Neutrophil (primary cell): ENCODE measurements around the gene RBMS1.
A peak's percentile ranks its signal among the peaks of the same experiment; 100 is the strongest.

Experiments used
- H3K27ac ChIP-seq: fragments of 200-600 bp; sonication (generic); 2 replicates; pipeline ENCODE4 v1.5.1; 2016; ENCODE audit warnings: mild to moderate bottlenecking, moderate library complexity
- H3K27me3 ChIP-seq: fragments of 200-600 bp; sonication (generic); 2 replicates; pipeline ENCODE4 v1.6.0; 2016; ENCODE audit warnings: mild to moderate bottlenecking
- H3K36me3 ChIP-seq: fragments of 200-600 bp; sonication (generic); 2 replicates; pipeline ENCODE4 v1.5.1; 2017
- H3K4me1 ChIP-seq, 2 experiments: fragments of 200-600 bp in 1 of 2; sonication (generic) in 1 of 2; 1 replicate in 1 of 2; 2 replicates in 1 of 2; pipeline versions ENCODE4 v1.5.1 to v1.6.1; 2013 to 2016; ENCODE audit warnings: low read depth in 1 of 2, low read length in 1 of 2, mild to moderate bottlenecking in 1 of 2, moderate library complexity in 1 of 2; ENCODE audit not compliant: control insufficient read depth in 1 of 2, insufficient read depth in 1 of 2
- H3K4me3 ChIP-seq, 2 experiments: fragments of 200-600 bp in 1 of 2; sonication (generic) in 1 of 2; 1 replicate in 1 of 2; 2 replicates in 1 of 2; pipeline ENCODE4 v1.5.1; 2013 to 2016; ENCODE audit warnings: low read depth in 1 of 2, low read length in 1 of 2, mild to moderate bottlenecking in 1 of 2, moderate library complexity in 1 of 2
- H3K9me3 ChIP-seq: fragments of 200-600 bp; sonication (generic); 2 replicates; pipeline ENCODE4 v1.5.1; 2016
- CTCF ChIP-seq: fragments of 200-600 bp; sonication (generic); IDR thresholded peaks from 2 replicates; pipeline ENCODE4 v1.5.1; 2016; ENCODE audit warnings: antibody characterized with exemption

RBMS1 gene

GRCh38 chr2:160387558-160388262, 105.9 kb downstream of the RBMS1 start:
- TF ChIP-seq CTCF = no peak
- Histone ChIP-seq H3K9me3 (no peaks in the 10 kb centered on the region), H3K4me1 (peaks cover 88 to 93% of the 10 kb centered on the region in 2 experiments), H3K36me3 (no peaks in the 10 kb centered on the region), H3K4me3 (peak overlapping the region; percentile 35 to 37), H3K27ac (peak overlapping the region; percentile 89), H3K27me3 (no peaks in the 10 kb centered on the region)

GRCh38 chr2:160384791-160385190, 108.8 kb downstream of the RBMS1 start:
- H3K27ac ChIP-seq = peak overlapping the region; percentile 5

DNA sequence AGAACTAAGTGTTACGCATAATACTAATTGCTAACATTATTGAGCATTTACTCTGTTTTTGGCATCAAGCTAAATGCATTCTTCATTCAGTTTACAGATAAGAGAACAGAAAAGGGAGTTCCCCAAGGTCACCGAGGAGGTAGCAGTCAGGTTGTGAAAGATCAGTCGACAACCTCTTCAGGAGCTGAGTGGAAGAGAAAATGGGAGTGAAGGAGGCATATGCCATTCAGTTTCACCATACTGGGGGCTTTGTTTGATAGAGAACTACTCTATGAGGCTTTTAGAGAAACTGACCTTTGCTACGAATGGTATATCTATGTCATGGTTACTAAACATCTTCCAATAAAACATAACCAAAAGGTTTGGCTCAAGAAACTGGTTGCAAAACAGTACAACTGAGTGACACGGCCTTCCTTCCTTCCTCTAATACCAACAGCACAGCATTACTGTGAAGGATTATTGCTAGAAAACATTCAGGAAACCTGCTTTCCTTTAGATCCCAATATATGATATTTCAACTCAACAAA, 112.1 kb downstream of the RBMS1 start:
- Histone ChIP-seq H3K36me3 (no peaks in the 10 kb centered on the region), H3K9me3 (no peaks in the 10 kb centered on the region), H3K4me3 (peak overlapping the region; percentile 23 to 39), H3K27ac (peak overlapping the region; percentile 79), H3K4me1 (peaks cover 88 to 93% of the 10 kb centered on the region in 2 experiments), H3K27me3 (no peaks in the 10 kb centered on the region)
- TF ChIP-seq CTCF = no peak

More at GRCh38 chr2:160384791-160385190, 108.8 kb downstream of the RBMS1 start:
- Histone ChIP-seq H3K4me3 (no peak overlapping the region), H3K27me3 (no peaks in the 10 kb centered on the region), H3K9me3 (no peaks in the 10 kb centered on the region), H3K4me1 (peaks cover 88 to 93% of the 10 kb centered on the region in 2 experiments), H3K36me3 (no peaks in the 10 kb centered on the region)
- TF ChIP-seq CTCF = no peak

DNA sequence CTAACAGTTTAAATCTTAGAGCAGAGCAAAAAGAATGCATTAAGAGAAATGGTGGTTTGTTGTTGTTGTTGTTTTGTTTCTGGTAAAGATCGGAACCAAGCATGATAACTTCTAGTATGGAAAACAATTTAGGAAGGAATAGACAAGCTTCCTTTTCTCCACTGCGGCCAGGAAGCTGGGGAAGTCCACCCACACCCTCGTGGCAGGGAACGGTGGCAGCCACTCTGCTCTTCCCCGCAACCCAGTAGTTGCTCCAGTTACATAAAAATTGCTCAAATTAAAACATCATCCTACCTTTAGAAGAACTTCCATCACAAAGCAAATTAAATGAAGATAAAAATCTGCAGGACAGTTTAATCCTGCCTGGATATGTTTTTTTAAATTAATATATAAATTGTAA, 113.0 kb downstream of the RBMS1 start:
- peak overlapping the region; percentile 79 for H3K27ac ChIP-seq
- peaks cover 89 to 95% of the 10 kb centered on the region in 2 experiments for H3K4me1 ChIP-seq

DNA sequence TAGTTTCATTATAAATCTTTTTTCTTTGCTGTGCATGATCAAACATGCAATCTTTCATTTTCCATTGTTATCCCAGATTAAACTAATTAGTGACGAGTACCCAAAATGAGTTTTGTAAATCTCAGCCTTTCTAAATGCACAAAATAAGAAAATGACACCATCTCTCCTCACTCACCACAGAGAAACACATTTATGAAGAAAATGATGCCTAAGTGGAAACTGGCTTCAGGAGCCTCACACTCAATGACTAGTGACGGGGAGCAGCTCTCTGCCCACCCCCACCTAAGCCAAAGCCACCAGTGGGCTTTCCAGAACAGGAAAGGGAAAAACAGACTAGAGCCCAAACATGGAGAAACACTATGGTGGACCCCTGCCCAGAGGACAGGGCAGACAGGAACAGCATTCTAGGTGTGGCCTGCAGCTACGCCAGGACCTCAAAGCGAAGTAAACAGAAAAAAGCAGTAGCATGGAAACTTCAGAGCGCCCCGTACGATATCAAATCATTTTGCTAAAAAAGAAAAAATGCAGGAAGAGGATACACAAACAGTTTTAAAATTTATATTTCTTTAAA, 113.5 kb downstream of the RBMS1 start:
- TF ChIP-seq CTCF = no peak
- peak overlapping the region; percentile 79 for H3K27ac ChIP-seq

More for the DNA sequence above, 113.0 kb downstream of the RBMS1 start:
- Histone ChIP-seq H3K9me3 (no peaks in the 10 kb centered on the region), H3K36me3 (no peaks in the 10 kb centered on the region), H3K4me3 (peak overlapping the region in 1 of 2 experiments; percentile 47), H3K27me3 (no peaks in the 10 kb centered on the region)
- TF ChIP-seq CTCF = no peak

More for the DNA sequence above, 113.5 kb downstream of the RBMS1 start:
- no peaks in the 10 kb centered on the region for H3K9me3 ChIP-seq
- H3K27me3 ChIP-seq = no peaks in the 10 kb centered on the region
- H3K36me3 ChIP-seq = no peaks in the 10 kb centered on the region
- H3K4me1 ChIP-seq = peaks cover 89 to 97% of the 10 kb centered on the region in 2 experiments
- H3K4me3 ChIP-seq = peak overlapping the region; percentile 47 to 53
